ENCODE data around the gene PRAMEF5. TPM values are rescaled to one million over a fixed set of nuclear protein-coding genes. Genes with fewer than 3 reads are reported as not detected.
"Not testable (repeated sequence)": the region's sequence is repeated elsewhere in the genome, so short reads cannot be mapped to it uniquely, and the experiment has no call there.

The PRAMEF5 gene
- polyA plus RNA-seq (ENCODE audit: low read depth in 6 of 6) = not detected

DNA sequence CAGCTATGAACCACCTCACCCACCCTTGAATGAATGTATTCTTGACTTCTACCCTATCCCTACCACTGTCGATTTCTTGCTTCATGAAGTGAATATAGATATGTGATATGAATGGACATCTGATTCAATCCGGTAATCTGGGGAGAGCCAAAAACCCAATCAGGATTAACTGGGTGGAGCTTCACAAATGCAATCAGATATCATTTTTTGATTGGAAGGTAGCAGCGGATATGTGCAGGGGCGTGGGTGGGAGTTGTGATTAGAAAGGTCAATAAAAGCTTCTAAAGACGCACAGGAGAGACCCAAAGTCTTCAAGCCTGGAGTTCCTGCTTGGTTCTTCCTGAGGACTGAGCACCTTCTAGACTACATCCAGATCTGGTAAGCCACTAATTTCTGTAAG is at the start of gene PRAMEF5:
Gene PRAMEF5 (plus strand): TSS at position 301 of the 400 bp plus-strand sequence. CDS start 5,071 bp downstream, outside the sequence.
- H3K36me3 Mint-ChIP-seq; H3K9me3 Mint-ChIP-seq; H3K27ac Mint-ChIP-seq; DNase-seq; ATAC-seq (ENCODE audit: low read depth in 2 of 2); H3K27me3 Mint-ChIP-seq; H3K4me3 Mint-ChIP-seq; H3K4me1 Mint-ChIP-seq: not testable (repeated sequence)

- not testable (repeated sequence) for H3K36me3 Mint-ChIP-seq; H3K27ac Mint-ChIP-seq; H3K9me3 Mint-ChIP-seq; H3K27me3 Mint-ChIP-seq; H3K4me1 Mint-ChIP-seq; DNase-seq; H3K4me3 Mint-ChIP-seq; ATAC-seq (ENCODE audit: low read depth in 2 of 2)
Measured at GRCh38 chr1:13208712-13209111, 45.3 kb upstream of the PRAMEF5 start.

DNA sequence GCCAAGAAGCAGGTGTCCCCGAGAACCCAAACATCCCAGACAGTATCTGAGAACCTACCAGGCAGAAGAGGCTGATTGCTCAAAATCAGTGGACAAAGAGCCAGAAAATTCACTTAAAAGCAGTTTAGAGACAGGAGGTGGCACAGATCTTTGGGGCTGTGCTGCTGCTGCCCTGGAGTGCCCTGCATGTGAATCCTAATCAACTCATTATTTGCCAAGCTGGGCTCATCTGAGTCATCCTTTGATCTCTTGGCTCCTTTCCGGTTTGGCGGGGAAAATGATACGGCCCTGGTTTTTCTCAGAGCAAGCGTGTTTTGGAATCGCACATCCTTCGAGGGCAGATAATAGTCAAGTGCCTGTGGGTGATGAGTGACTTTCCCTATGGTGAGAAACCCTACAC is 37.4 kb upstream of the PRAMEF5 start:
- H3K4me1 Mint-ChIP-seq; H3K36me3 Mint-ChIP-seq; DNase-seq; H3K27me3 Mint-ChIP-seq; H3K27ac Mint-ChIP-seq; H3K4me3 Mint-ChIP-seq; H3K9me3 Mint-ChIP-seq; ATAC-seq (ENCODE audit: low read depth in 2 of 2): not testable (repeated sequence)

DNA sequence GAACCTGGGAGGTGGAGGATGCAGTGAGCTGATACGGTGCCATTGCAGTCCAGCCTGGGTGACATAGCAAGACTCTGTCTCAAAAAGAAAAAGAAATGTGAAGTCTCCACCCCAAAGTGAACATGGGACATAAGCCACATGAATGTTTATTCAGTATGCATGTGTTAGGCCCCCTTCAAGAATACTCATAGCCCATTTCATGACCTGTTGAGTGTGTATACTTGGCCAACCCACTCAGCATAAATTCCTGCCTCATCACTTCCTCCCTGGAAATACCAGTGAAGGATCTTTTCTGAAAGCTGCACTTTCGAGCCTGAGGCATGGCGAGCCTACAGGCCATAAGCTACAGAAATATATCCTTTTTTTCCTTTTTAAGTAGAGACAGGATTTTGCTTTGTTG is 34.8 kb upstream of the PRAMEF5 start:
- DNase-seq; H3K9me3 Mint-ChIP-seq; H3K27me3 Mint-ChIP-seq; ATAC-seq (ENCODE audit: low read depth in 2 of 2); H3K27ac Mint-ChIP-seq; H3K4me3 Mint-ChIP-seq; H3K4me1 Mint-ChIP-seq; H3K36me3 Mint-ChIP-seq: not testable (repeated sequence)

GRCh38 chr1:13222788-13223187 is 31.2 kb upstream of the PRAMEF5 start:
- not testable (repeated sequence) for DNase-seq; H3K36me3 Mint-ChIP-seq; H3K4me3 Mint-ChIP-seq; H3K4me1 Mint-ChIP-seq; H3K27ac Mint-ChIP-seq; H3K27me3 Mint-ChIP-seq; H3K9me3 Mint-ChIP-seq; ATAC-seq (ENCODE audit: low read depth in 2 of 2)

DNA sequence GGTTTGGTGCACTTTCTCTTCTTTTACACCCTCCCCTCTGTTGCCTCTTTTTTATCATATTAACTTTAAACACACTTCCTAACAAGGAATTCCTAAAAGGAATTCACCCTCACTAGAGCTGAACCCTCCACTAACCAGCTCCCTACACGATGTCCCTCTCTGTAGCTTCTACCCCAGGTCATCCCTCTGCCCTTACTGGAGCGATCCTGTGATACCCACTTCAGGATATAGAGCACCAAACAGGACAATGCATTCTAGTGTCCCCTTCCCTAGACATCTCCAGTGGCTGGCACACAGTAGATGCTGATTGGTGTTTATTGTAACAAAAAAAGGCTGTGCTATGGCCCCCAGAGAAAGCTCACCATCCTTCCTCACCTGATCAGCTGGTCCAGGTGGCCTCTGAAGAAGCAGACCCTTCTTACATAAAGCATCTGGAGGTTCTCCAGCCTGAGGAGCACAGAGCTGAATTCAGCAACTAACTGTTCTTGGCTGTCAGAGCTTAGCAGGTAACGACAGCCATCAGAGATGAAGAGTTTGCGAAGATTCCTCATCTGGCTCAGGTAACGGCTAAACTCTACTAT is 29.4 kb upstream of the PRAMEF5 start:
- peaks cover 3 to 16% (median 6%) of the 10 kb centered on the region in 3 donors for H3K27me3 Mint-ChIP-seq

GRCh38 chr1:13225675-13226204 is 28.3 kb upstream of the PRAMEF5 start, which contains the start of gene PRAMEF18:
PRAMEF18 (minus strand) TSS chr1:13226154; CDS start chr1:13226106, 48 bp downstream.
- not testable (repeated sequence) for H3K36me3 Mint-ChIP-seq; H3K4me3 Mint-ChIP-seq; ATAC-seq (ENCODE audit: low read depth in 2 of 2); H3K27ac Mint-ChIP-seq; DNase-seq; H3K4me1 Mint-ChIP-seq; H3K9me3 Mint-ChIP-seq
- peaks cover 6 to 16% (median 6%) of the 10 kb centered on the region in 3 donors for H3K27me3 Mint-ChIP-seq

More for the DNA sequence above, 29.4 kb upstream of the PRAMEF5 start:
- peaks cover 0 to 2% (median 0%) of the 10 kb centered on the region in 7 donors for H3K9me3 Mint-ChIP-seq
- ATAC-seq (ENCODE audit: low read depth in 2 of 2) (no peak), DNase-seq (no peak)
- no peaks in the 10 kb centered on the region for H3K4me1 Mint-ChIP-seq
- no peaks in the 10 kb centered on the region for H3K36me3 Mint-ChIP-seq
- no peak overlapping the region for H3K27ac Mint-ChIP-seq
- no peak overlapping the region for H3K4me3 Mint-ChIP-seq

DNA sequence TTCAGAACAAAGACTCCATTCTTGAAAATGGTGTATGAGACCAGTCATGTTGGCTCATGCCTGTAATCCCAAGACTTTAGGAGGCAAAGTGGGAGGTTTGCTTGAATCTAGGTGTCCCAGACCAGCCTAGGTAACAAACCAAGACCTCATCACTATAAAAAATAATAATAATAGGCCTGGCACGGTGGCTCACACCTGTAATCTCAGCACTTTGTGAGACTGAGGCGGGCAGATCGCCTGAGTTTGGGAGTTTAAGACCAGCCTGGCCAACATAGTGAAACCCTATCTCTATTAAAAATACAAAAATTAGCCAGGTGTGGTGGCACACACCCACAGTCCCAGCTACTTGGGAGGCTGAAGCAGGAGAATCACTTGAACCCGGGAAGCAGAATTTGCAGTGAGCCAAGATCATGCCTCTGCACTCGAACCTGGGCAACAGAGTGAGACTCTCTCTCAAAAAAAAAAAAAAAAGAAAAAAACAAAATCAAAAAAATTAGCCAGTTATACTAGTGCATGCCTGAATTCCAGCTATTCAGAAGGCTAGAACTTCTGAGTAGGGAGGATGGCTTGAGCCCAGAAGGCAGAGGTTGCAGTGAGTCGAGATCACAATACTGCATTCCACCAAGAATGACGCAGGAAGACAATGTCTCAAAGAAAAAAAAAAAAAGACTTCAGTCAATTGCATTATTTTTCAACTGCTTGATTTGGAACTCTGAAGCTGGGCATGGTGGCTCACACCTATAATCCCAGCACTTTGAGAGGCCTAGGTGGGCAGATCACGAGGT is 26.5 kb upstream of the PRAMEF5 start:
- not testable (repeated sequence) for H3K36me3 Mint-ChIP-seq; H3K9me3 Mint-ChIP-seq; H3K4me3 Mint-ChIP-seq; H3K27ac Mint-ChIP-seq; H3K4me1 Mint-ChIP-seq; DNase-seq; ATAC-seq (ENCODE audit: low read depth in 2 of 2)
- peaks cover 6 to 16% (median 14%) of the 10 kb centered on the region in 3 donors for H3K27me3 Mint-ChIP-seq

- no peak overlapping the region for H3K27ac Mint-ChIP-seq
- peaks cover 0 to 2% (median 0%) of the 10 kb centered on the region in 7 donors for H3K9me3 Mint-ChIP-seq
- no peaks in the 10 kb centered on the region for H3K36me3 Mint-ChIP-seq
- H3K27me3 Mint-ChIP-seq = peaks cover 6 to 16% (median 14%) of the 10 kb centered on the region in 3 donors
- no peaks in the 10 kb centered on the region for H3K4me1 Mint-ChIP-seq
- H3K4me3 Mint-ChIP-seq = no peak overlapping the region
- no peak for DNase-seq
- no peak for ATAC-seq (ENCODE audit: low read depth in 2 of 2)
Measured at GRCh38 chr1:13228343-13228781, 25.6 kb upstream of the PRAMEF5 start.

DNA sequence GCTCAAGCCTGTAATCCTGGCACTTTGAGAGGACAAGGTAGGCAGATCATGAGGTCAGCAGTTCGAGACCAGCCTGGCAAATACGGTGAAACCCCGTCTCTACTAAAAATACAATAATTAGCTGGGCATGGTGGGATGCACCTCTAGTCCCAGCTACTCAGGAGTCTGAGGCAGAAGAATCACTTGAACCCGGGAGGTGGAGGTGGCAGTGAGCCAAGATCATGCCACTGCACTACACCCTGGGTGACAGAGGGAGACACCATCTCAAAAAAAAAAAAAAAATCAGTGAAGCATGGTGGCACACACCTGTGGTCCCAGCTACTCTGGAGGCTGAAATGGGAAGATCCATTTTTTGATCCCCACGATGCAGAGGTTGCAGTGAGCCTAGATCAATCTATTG is 23.9 kb upstream of the PRAMEF5 start:
- peak overlapping the region in 1 of 6 donors; percentile 36 for H3K27ac Mint-ChIP-seq
- not testable (repeated sequence) for ATAC-seq (ENCODE audit: low read depth in 2 of 2); H3K36me3 Mint-ChIP-seq; DNase-seq; H3K4me3 Mint-ChIP-seq; H3K4me1 Mint-ChIP-seq; H3K9me3 Mint-ChIP-seq
- H3K27me3 Mint-ChIP-seq = peaks cover 0 to 21% (median 15%) of the 10 kb centered on the region in 3 donors

DNA sequence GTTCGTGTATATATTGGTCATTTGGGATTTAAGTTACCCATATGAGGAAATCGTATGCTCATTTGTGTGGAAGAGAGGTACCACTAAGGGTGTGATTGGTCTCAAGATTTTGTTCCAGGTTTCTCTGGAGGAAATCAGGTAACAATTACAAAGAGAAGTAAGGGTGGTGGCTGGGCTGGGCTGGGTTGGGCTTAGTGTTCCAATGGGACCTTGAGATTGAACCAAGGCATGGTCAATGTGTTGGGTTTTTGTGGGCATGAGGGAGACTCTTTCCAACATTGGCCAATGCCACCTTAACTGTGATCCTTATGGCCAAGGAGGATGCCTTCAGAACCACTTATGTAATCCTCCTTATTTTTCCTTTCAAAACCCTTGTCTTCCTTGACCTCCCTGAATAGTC is 23.4 kb upstream of the PRAMEF5 start:
- H3K27me3 Mint-ChIP-seq = peaks cover 0 to 21% (median 15%) of the 10 kb centered on the region in 3 donors
- ATAC-seq (ENCODE audit: low read depth in 2 of 2); H3K9me3 Mint-ChIP-seq; H3K4me1 Mint-ChIP-seq; H3K36me3 Mint-ChIP-seq; DNase-seq; H3K4me3 Mint-ChIP-seq: not testable (repeated sequence)
- peak overlapping the region in 1 of 6 donors; percentile 0 for H3K27ac Mint-ChIP-seq

DNA sequence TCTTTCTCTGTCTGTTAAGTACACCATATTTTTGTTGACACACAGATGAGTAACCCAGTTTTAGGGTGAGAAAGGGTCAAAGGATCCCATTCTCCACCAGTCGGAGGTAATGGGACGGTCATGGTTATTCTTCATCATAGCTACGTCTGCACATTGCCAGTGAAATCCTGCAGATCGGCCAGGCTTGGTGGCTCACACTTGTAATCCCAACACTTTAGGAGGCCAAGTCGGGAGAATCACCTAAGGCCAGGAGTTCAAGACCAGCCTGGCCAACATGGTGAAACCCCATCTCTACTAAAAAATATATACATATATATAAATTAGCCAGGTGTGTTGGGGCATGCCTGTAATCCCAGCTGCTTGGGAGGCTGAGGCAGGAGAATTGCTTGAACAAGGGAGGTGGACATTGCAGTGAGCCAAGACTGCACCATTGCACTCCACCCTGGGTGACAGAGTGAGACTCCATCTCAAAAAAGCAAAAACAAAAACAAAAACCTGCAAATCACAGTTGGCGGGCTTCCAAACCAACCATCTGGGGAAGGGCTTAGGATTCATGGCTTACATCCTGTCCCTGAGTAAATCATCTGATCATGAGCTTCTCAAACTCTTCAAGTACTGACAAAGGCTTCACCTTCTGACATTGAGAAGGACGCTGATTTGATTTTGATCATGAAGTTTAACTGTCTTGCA is 22.8 kb upstream of the PRAMEF5 start:
- H3K4me3 Mint-ChIP-seq; ATAC-seq (ENCODE audit: low read depth in 2 of 2); DNase-seq; H3K9me3 Mint-ChIP-seq; H3K4me1 Mint-ChIP-seq; H3K27ac Mint-ChIP-seq; H3K36me3 Mint-ChIP-seq: not testable (repeated sequence)
- H3K27me3 Mint-ChIP-seq = peaks cover 0 to 17% (median 15%) of the 10 kb centered on the region in 3 donors

DNA sequence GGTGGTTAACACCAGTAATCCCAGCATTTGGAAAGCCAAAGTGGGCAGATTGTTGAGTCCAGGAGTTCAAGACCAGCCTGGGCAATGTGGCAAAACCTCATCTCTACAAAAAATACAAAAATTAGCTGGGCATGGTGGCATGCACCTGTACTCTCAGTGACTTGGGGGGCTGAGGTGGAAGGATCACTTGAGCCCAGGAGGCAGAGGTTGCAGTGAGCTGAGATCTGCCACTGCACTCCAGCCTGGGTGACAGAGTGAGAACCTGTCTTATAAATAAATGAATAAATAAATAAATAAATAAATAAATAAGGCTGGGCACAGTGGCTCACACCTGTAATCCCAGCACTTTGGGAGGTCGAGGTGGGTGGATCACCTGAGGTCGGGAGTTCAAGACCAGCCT is 21.9 kb upstream of the PRAMEF5 start:
- H3K9me3 Mint-ChIP-seq; H3K27ac Mint-ChIP-seq; H3K36me3 Mint-ChIP-seq; H3K4me3 Mint-ChIP-seq; H3K4me1 Mint-ChIP-seq; DNase-seq; ATAC-seq (ENCODE audit: low read depth in 2 of 2): not testable (repeated sequence)
- H3K27me3 Mint-ChIP-seq = peaks cover 0 to 15% (median 15%) of the 10 kb centered on the region in 3 donors

All from naive B cell (primary cell).